ENCODE results near the gene MAP2K5.

MAP2K5 gene

GRCh38 chr15:67707520-67708283 is 165.2 kb downstream of the MAP2K5 start:
- no peak for DNase-seq
- TF ChIP-seq GATA1 (IDR thresholded peaks at IDR 0.05; ENCODE audit: low read depth, low read length) (no peak), POLR2A (IDR thresholded peaks at IDR 0.05; ENCODE audit: low read length) (no peak)

- TF ChIP-seq GATA1 (IDR thresholded peaks at IDR 0.05; ENCODE audit: low read depth, low read length) (no peak), POLR2A (IDR thresholded peaks at IDR 0.05; ENCODE audit: low read length) (no peak)
- DNase-seq = no peak
Observed at GRCh38 chr15:67708500-67708899, 166.0 kb downstream of the MAP2K5 start.

- TF ChIP-seq POLR2A (IDR thresholded peaks at IDR 0.05; ENCODE audit: low read length) (no peak), GATA1 (IDR thresholded peaks at IDR 0.05; ENCODE audit: low read depth, low read length) (no peak)
- no peak for DNase-seq
Observed at GRCh38 chr15:67715170-67715569, 172.7 kb downstream of the MAP2K5 start.

GRCh38 chr15:67716171-67716570 is 173.7 kb downstream of the MAP2K5 start:
- DNase-seq = no peak
- TF ChIP-seq GATA1 (IDR thresholded peaks at IDR 0.05; ENCODE audit: low read depth, low read length) (no peak), POLR2A (IDR thresholded peaks at IDR 0.05; ENCODE audit: low read length) (no peak)

GRCh38 chr15:67717776-67718175 is 175.3 kb downstream of the MAP2K5 start:
- DNase-seq = no peak
- no peak for TF ChIP-seq POLR2A (IDR thresholded peaks at IDR 0.05; ENCODE audit: low read length)
- TF ChIP-seq GATA1 (IDR thresholded peaks at IDR 0.05; ENCODE audit: low read depth, low read length) = no peak

- no peak for TF ChIP-seq POLR2A (IDR thresholded peaks at IDR 0.05; ENCODE audit: low read length)
- no peak for TF ChIP-seq GATA1 (IDR thresholded peaks at IDR 0.05; ENCODE audit: low read depth, low read length)
- no peak for DNase-seq
Observed at GRCh38 chr15:67719330-67719959, 176.9 kb downstream of the MAP2K5 start.

GRCh38 chr15:67720556-67721175 is 178.2 kb downstream of the MAP2K5 start:
- TF ChIP-seq POLR2A (IDR thresholded peaks at IDR 0.05; ENCODE audit: low read length) (no peak), GATA1 (IDR thresholded peaks at IDR 0.05; ENCODE audit: low read depth, low read length) (no peak)
- no peak for DNase-seq

GRCh38 chr15:67722030-67722817 is 179.7 kb downstream of the MAP2K5 start:
- TF ChIP-seq POLR2A (IDR thresholded peaks at IDR 0.05; ENCODE audit: low read length) = no peak
- TF ChIP-seq GATA1 (IDR thresholded peaks at IDR 0.05; ENCODE audit: low read depth, low read length) = no peak
- DNase-seq = no peak

GRCh38 chr15:67723294-67724024 is 181.0 kb downstream of the MAP2K5 start:
- no peak for DNase-seq
- TF ChIP-seq GATA1 (IDR thresholded peaks at IDR 0.05; ENCODE audit: low read depth, low read length) (no peak), POLR2A (IDR thresholded peaks at IDR 0.05; ENCODE audit: low read length) (no peak)

GRCh38 chr15:67724691-67725375 is 182.3 kb downstream of the MAP2K5 start:
- TF ChIP-seq GATA1 (IDR thresholded peaks at IDR 0.05; ENCODE audit: low read depth, low read length) = no peak
- TF ChIP-seq POLR2A (IDR thresholded peaks at IDR 0.05; ENCODE audit: low read length) = no peak
- DNase-seq = no peak

- no peak for DNase-seq
- TF ChIP-seq GATA1 (IDR thresholded peaks at IDR 0.05; ENCODE audit: low read depth, low read length) (no peak), POLR2A (IDR thresholded peaks at IDR 0.05; ENCODE audit: low read length) (no peak)
Observed at GRCh38 chr15:67730135-67730534, 187.6 kb downstream of the MAP2K5 start.

GRCh38 chr15:67731112-67731721 is 188.7 kb downstream of the MAP2K5 start:
- no peak for DNase-seq
- TF ChIP-seq POLR2A (IDR thresholded peaks at IDR 0.05; ENCODE audit: low read length) (no peak), GATA1 (IDR thresholded peaks at IDR 0.05; ENCODE audit: low read depth, low read length) (no peak)
